COR-L47 (cell line): ENCODE data around the gene DDR2.
"Not testable (repeated sequence)": the region's sequence is repeated elsewhere in the genome, so short reads cannot be mapped to it uniquely, and the experiment has no call there.

Source experiments
- DNase-seq: peaks from one replicate; lab custom pipeline; 2025; lab: John Stamatoyannopoulos, UW

DDR2 gene

GRCh38 chr1:162632217-162632666, at the start of gene DDR2:
DDR2 (plus strand) TSS chr1:162632464; CDS start chr1:162719064, 86,600 bp downstream.
- no peak for DNase-seq

- DNase-seq = not testable (repeated sequence)
Observed at GRCh38 chr1:162582901-162583300, 49.4 kb upstream of the DDR2 start.

DNA sequence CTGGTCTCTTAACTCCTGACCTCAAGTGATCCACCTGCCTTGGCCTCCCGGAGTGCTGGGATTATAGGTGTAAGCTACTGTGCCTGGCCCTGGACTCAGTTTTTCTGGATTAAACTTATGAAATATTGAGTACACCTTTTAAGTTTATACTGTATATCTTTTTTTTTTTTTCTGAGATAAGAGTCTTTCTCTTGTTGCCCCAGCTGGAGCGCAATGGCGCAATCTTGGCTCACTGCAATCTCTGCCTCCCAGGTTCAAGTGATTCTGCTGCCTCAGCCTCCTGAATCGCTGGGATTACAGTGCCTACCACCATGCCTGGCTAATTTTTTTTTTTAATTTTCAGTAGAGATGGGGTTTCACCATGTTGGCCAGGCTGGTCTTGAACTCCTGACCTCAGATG, 47.2 kb upstream of the DDR2 start:
- not testable (repeated sequence) for DNase-seq

DNA sequence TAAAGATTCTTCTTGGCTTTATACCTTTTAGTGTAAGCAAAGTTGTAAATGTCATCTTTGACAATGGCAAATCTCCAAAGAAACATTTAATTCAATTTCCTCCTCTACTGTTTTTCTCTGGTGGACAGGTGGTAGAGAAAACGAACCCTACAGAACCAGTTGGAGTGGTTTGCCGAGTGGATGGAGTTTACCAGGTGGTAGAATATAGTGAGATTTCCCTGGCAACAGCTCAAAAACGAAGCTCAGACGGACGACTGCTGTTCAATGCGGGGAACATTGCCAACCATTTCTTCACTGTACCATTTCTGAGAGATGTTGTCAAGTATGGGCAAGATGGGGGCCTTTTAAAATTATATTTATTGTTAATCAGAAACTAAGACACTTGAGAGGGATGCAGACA, 44.9 kb upstream of the DDR2 start:
- DNase-seq = no peak

DNA sequence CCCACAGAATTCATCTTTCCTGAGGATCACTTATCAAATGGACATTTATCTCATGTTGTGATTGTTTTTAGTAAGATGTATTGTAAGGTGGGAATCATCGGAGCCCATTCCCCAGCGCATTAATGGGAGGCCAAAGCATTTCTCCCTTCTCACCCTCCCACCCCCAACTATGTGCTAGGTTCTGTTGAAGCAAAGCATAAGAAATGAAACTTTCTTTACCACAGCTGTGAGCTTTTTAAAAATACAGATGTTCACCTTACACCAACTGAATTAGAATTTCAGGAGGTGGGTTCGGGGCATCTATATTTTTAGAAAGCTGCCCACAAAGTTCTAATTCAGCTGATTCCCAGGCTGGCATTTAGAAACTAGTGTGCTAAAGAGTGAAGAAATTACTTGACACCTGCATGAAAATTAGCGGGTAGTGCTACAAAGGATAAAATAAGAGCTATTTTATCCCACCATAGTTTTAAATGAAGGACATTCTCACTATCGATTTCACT, 44.5 kb upstream of the DDR2 start:
- DNase-seq = no peak

DNA sequence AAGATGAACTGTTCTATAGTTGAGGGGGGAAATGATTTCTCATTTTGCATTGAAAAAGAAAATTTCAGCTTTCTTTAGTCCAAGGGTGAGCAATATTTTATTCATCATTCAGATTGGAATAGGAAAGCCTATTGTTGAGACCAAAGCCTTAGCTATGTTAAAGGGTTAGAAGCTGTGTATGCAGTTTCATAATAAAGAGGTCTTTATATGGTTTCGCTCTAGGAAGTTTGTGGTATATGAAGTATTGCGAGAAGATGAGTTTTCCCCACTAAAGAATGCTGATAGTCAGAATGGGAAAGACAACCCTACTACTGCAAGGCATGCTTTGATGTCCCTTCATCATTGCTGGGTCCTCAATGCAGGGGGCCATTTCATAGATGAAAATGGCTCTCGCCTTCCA, 42.2 kb upstream of the DDR2 start:
- no peak for DNase-seq

DNA sequence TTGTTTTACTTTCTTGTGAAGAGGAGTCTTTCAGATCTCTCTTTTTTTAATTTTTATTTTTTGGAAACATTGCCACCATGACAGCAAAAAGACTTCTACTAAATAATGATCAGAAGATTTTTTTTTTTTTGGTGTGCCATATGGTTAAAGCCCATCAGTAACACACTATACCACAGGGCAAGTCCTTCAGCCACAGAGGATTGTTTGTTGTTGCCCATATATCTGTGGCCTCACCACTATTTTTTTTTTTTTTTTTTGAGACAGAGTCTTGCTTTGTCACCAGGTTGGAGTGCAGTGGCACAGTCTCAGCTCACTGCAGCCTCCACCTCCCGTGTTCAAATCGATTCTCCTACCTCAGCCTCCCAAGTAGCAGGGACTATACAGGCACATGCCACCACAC, 41.6 kb upstream of the DDR2 start:
- no peak for DNase-seq

DNA sequence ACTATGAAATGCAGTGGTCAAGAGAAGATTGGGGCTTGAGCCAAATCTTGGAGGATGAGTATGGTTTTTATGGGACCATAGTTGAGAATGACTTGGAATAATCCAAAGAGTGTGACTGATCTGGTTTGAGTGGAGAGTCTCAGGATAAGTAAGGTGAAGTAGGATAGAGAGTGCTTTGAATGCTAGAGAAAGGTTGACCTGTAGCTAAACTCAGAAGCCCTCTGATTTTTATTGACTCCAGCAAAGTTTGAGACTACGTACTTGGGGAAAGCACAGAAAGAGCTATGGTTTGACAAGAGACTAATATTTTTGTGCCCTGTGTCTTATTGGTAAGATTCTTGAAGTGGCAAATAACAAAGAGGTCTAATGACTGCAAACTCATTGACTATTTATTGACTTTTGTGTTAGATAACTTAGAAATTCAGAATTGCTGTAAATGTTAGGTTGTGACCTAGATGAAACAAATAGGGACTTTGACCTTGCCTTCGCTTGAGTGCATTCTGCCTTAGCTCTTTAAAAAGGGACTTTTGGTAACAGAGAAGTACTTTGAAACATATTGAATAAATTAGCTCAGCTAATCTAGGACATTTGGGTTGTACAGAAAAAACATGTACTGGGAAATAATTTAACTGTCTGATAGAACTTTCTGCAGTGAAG, 35.6 kb upstream of the DDR2 start:
- DNase-seq = no peak

- DNase-seq = no peak
Observed at GRCh38 chr1:162599451-162599850, 32.8 kb upstream of the DDR2 start.

GRCh38 chr1:162603117-162603516, 29.1 kb upstream of the DDR2 start:
- not testable (repeated sequence) for DNase-seq

GRCh38 chr1:162605225-162605927, 26.9 kb upstream of the DDR2 start:
- DNase-seq = no peak

- no peak for DNase-seq
Observed at GRCh38 chr1:162609306-162609705, 23.0 kb upstream of the DDR2 start.

GRCh38 chr1:162612606-162613400, 19.5 kb upstream of the DDR2 start:
- no peak for DNase-seq

DNA sequence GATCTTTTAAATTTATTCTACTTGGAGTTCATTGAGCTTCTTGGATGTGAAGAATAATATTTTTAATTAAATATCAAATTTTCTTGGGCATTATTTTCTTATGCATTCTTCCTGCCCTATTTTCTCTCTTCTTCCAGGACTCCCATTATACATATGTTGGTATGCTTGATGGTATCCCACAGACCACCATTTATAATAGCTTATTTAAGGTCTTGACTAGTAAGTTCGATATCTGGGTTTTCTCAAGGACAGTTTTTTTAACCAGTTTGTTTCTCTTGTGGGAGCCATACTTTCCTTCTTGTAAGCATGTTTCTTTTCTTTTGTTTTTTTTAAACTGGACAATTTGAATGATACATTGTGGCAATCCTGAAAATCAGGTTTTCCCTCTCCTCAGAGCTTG, 15.4 kb upstream of the DDR2 start:
- DNase-seq = no peak

GRCh38 chr1:162617513-162617912, 14.8 kb upstream of the DDR2 start:
- no peak for DNase-seq

DNA sequence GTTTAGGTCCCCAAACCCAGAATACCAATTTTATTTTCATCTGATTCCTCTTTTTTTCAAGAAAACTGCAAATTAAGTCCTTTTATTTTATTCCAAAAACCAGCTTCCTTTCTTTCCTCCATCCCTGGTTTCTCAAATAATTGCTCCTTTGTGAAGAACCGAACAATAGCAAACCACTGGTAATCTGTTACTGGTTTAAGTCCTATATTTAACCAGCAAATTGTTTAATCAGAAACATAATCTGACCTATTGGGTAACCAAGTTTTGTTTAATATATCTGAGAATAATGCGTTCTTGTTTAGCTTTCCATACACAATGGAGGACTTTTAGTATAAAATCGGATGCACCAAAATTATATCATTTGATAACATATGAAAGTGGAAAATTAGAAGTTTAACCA, 13.2 kb upstream of the DDR2 start:
- no peak for DNase-seq

DNA sequence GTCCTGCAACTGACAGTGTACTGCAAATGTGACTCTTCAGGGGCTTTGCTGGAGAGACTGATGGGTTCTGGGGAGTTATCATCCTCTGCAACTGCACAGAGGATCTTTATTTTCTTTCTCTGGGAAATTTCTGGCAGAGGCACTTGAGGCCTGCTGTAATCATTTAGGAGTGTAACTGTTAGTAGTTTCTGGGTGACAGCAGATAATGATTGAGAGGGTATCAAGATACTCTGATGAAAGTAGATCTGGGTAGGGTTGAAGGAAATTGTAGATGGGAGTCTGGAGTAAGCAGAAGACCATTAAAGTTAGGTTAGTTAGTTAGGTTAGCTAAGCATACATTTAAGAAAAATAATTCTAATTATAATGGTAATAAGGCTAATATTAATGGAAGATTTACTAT, 11.0 kb upstream of the DDR2 start:
- DNase-seq = no peak

- no peak for DNase-seq
Observed at GRCh38 chr1:162625679-162626078, 6.6 kb upstream of the DDR2 start.

GRCh38 chr1:162626094-162626493, 6.2 kb upstream of the DDR2 start:
- no peak for DNase-seq

DNA sequence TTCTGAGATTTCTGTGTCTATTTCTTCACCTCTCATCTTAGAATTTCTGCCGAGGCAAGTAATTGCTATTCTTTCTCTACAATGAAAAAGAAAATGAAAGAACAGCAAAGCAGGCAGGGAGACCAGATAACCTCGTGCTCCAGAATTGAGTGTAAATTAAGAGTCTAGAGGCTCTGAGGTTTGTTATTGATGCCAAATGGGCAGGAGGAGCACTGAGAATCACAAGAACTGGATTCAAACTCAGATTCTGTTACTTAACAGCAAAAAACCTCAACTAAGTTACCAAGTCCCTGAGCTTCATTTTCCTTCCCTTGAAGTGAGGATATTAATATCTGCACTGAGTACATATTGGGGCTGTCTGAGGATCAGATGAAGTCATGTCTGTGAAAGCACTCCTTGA, 5.5 kb upstream of the DDR2 start:
- no peak for DNase-seq

- DNase-seq = peak; percentile 15
Observed at GRCh38 chr1:162627662-162628296, 4.5 kb upstream of the DDR2 start.

DNA sequence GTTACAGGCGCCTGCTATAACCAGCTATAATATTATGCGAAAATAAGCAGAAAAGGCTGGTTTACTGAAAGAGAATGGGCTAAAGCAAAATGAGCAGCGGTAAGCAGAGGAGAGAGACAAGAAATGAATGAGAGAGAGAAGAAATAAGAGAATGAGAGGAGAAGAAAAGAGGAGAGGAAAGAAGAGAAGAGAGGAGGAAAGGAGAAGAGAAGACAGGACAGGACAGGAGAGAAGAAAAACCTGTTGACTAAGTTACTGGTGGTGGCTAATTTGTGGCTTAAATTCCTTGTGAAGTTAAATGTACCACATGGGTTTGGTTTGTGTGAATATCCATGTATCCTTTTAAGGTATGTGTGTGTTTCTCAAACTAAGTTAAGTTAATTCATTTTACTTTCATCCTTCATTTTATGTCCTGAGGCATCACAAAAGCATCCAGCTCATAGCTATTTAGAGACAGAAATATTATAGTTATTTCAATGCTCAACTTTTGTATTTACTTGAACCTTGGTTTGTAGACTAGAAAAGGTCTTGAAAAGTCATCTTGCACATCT, 3.1 kb upstream of the DDR2 start:
- DNase-seq = no peak
